Gastroesophageal sphincter (tissue), 4 donors: Measurements from ENCODE around the gene DNAH17. TPM values are rescaled to one million over a fixed set of nuclear protein-coding genes. Genes with fewer than 3 reads are reported as not detected.

Experiments
- ATAC-seq: fragments of 150-250 bp; one replicate; pipeline ENCODE4 v1.9.1; 2016; ENCODE audit warnings: mild to moderate bottlenecking, moderate library complexity
- H3K27ac ChIP-seq, 4 donors: fragments of 200-600 bp; sonication (generic) in 3 of 4; 1 replicate in 3 of 4; 2 replicates in 1 of 4; pipeline ENCODE4 v1.5.1; 2016 to 2019
- H3K27me3 ChIP-seq: fragments of 200-600 bp; sonication (generic); one replicate; pipeline ENCODE4 v1.5.1; 2019
- H3K36me3 ChIP-seq, 2 donors: fragments of 200-600 bp; sonication (generic); one replicate each; pipeline ENCODE4 v1.5.1; 2019; ENCODE audit warnings: control low read depth in 1 of 2
- H3K4me1 ChIP-seq, 3 donors: fragments of 200-600 bp; sonication (generic); 1 replicate in 2 of 3; 2 replicates in 1 of 3; pipeline ENCODE4 v1.5.1; 2016 to 2019; ENCODE audit warnings: control low read depth in 2 of 3
- H3K4me3 ChIP-seq, 2 donors: fragments of 200-600 bp; sonication (generic); one replicate each; pipeline ENCODE4 v1.5.1; 2019; ENCODE audit warnings: mild to moderate bottlenecking in 1 of 2, moderate library complexity in 1 of 2
- H3K9me3 ChIP-seq, 3 donors: fragments of 200-600 bp; sonication (generic); one replicate each; pipeline ENCODE4 v1.5.1; 2017 to 2019; ENCODE audit warnings: control low read depth in 2 of 3
- CTCF ChIP-seq, 4 experiments: fragments of 200-600 bp in 2 of 4; fragments of 450-650 bp in 2 of 4; sonication (generic) in 1 of 4; IDR thresholded peaks; one replicate each; pipeline ENCODE4 v1.5.1; 2017 to 2019; ENCODE audit warnings: antibody characterized with exemption in 4 of 4, mild to moderate bottlenecking in 2 of 4, moderate library complexity in 2 of 4
- EP300 ChIP-seq: sonication (generic); formaldehyde crosslinking; IDR thresholded peaks from one replicate; pipeline ENCODE4 v1.6.1; 2017; ENCODE audit warnings: antibody characterized with exemption, mild to moderate bottlenecking
- POLR2A ChIP-seq, 2 donors: fragments of 450-650 bp; IDR thresholded peaks; one replicate each; pipeline ENCODE4 v1.6.1; 2017; ENCODE audit warnings: antibody characterized with exemption in 2 of 2, mild to moderate bottlenecking in 2 of 2, moderate library complexity in 1 of 2
- POLR2AphosphoS5 ChIP-seq: sonication (generic); formaldehyde crosslinking; IDR thresholded peaks from one replicate; pipeline ENCODE4 v1.6.1; 2017; ENCODE audit warnings: antibody characterized with exemption
- WGBS, 2 donors: methylation state at CpG; one replicate each; pipeline ENCODE4 v1.1.5; 2018; ENCODE audit warnings: low coverage in 1 of 2; 5-methylcytosine and 5-hydroxymethylcytosine counted together
- total RNA-seq, 4 donors: library from RNA; depleted of rRNA; stranded (reverse); fragments of >200 nt; gene quantifications; one replicate each; pipeline ENCODE4 v1.1.0, GENCODE V29; 2016

Gene DNAH17
- total RNA-seq, 4 donors from 2014 or later = 0.15 TPM; not detected in 3

GRCh38 chr17:78618264-78619066 lies 41.3 kb upstream of the DNAH17 start:
- Histone ChIP-seq H3K27ac (no peak overlapping the region), H3K27me3 (no peaks in the 10 kb centered on the region), H3K4me1 (peaks cover 0 to 17% (median 0%) of the 10 kb centered on the region in 3 donors), H3K4me3 (no peak overlapping the region), H3K36me3 (no peaks in the 10 kb centered on the region), H3K9me3 (peaks cover 0 to 6% (median 0%) of the 10 kb centered on the region in 3 donors)
- ATAC-seq = no peak
- TF ChIP-seq POLR2AphosphoS5 = no peak
- TF ChIP-seq CTCF (IDR thresholded peaks at IDR 0.05) = no peak
- TF ChIP-seq POLR2A (IDR thresholded peaks at IDR 0.05) = no peak
- no peak for TF ChIP-seq EP300
- 87 to 95% methylated on average over 14 of the region's 20 CpGs for WGBS, 2 donors

GRCh38 chr17:78617511-78618061 lies 40.4 kb upstream of the DNAH17 start:
- ATAC-seq = peak; percentile 25
- Histone ChIP-seq H3K27me3 (no peaks in the 10 kb centered on the region), H3K4me1 (peaks cover 0 to 17% (median 0%) of the 10 kb centered on the region in 3 donors), H3K4me3 (no peak overlapping the region), H3K27ac (peak overlapping the region in 3 of 4 donors; percentile 10 to 48 (median 18)), H3K9me3 (peaks cover 0 to 6% (median 0%) of the 10 kb centered on the region in 3 donors), H3K36me3 (no peaks in the 10 kb centered on the region)
- 42 to 50% methylated on average over 2 of the region's 8 CpGs for WGBS, 2 donors
- TF ChIP-seq CTCF (IDR thresholded peaks at IDR 0.05) (no peak), EP300 (no peak), POLR2A (IDR thresholded peaks at IDR 0.05) (no peak), POLR2AphosphoS5 (no peak)

GRCh38 chr17:78616946-78617345 lies 39.8 kb upstream of the DNAH17 start:
- Histone ChIP-seq H3K4me3 (no peak overlapping the region), H3K9me3 (peaks cover 0 to 6% (median 0%) of the 10 kb centered on the region in 3 donors), H3K27me3 (no peaks in the 10 kb centered on the region), H3K36me3 (no peaks in the 10 kb centered on the region), H3K27ac (peak overlapping the region in 2 of 4 donors; percentile 10 to 48), H3K4me1 (peaks cover 0 to 22% (median under 1%) of the 10 kb centered on the region in 3 donors)
- 69 to 70% methylated on average over 2 to 3 of the region's 13 CpGs for WGBS, 2 donors
- no peak for ATAC-seq
- TF ChIP-seq CTCF (IDR thresholded peaks at IDR 0.05) (no peak), POLR2A (IDR thresholded peaks at IDR 0.05) (no peak), EP300 (no peak), POLR2AphosphoS5 (no peak)

GRCh38 chr17:78615631-78616030 lies 38.4 kb upstream of the DNAH17 start:
- ATAC-seq = no peak
- Histone ChIP-seq H3K27me3 (no peaks in the 10 kb centered on the region), H3K27ac (no peak overlapping the region), H3K4me3 (no peak overlapping the region), H3K4me1 (peaks cover 0 to 35% (median 8%) of the 10 kb centered on the region in 3 donors), H3K9me3 (peaks cover 0 to 6% (median 0%) of the 10 kb centered on the region in 3 donors), H3K36me3 (no peaks in the 10 kb centered on the region)
- no peak for TF ChIP-seq EP300
- TF ChIP-seq POLR2A (IDR thresholded peaks at IDR 0.05) = no peak
- TF ChIP-seq POLR2AphosphoS5 = no peak
- TF ChIP-seq CTCF (IDR thresholded peaks at IDR 0.05) = no peak
- 82 to 100% methylated on average over 2 to 4 of the region's 13 CpGs for WGBS, 2 donors
